SK-N-SH (cell line): ENCODE measurements around the gene EFNB2.

Experiments
- ELF1 ChIP-seq: IDR thresholded peaks from 2 replicates; pipeline ENCODE4 v1.4.0; 2012
- GABPA ChIP-seq: IDR thresholded peaks from 2 replicates; pipeline ENCODE4 v1.4.0; 2012; ENCODE audit warnings: low read depth, mild to moderate bottlenecking
- SMC3 ChIP-seq: IDR thresholded peaks from 2 replicates; pipeline ENCODE4 v1.6.1; 2012; ENCODE audit warnings: low read depth, low read length, improper control_type of control experiment
- ZBTB33 ChIP-seq: IDR thresholded peaks from 2 replicates; pipeline ENCODE4 v1.4.0; 2012; ENCODE audit warnings: low read depth, borderline replicate concordance
- TF ChIP-seq, protein P1 (sequence below): fragments of 150-350 bp; IDR thresholded peaks from 2 replicates; pipeline ENCODE4 v1.6.1; 2017; ENCODE audit warnings: antibody characterized with exemption, low read length, low read depth, borderline replicate concordance
- TF ChIP-seq, protein P2 (sequence below): fragments of 200-600 bp; sonication (generic); IDR thresholded peaks from 2 replicates; pipeline ENCODE4 v1.6.1; 2017; ENCODE audit warnings: antibody characterized with exemption, mild to moderate bottlenecking, moderate library complexity

GRCh38 chr13:106537521-106537920 is 2.1 kb upstream of the EFNB2 start:
- TF ChIP-seq, protein P1, sequence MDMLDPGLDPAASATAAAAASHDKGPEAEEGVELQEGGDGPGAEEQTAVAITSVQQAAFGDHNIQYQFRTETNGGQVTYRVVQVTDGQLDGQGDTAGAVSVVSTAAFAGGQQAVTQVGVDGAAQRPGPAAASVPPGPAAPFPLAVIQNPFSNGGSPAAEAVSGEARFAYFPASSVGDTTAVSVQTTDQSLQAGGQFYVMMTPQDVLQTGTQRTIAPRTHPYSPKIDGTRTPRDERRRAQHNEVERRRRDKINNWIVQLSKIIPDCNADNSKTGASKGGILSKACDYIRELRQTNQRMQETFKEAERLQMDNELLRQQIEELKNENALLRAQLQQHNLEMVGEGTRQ = no peak
- TF ChIP-seq ZBTB33 (no peak), SMC3 (no peak), GABPA (no peak), ELF1 (no peak)
- TF ChIP-seq, protein P2, sequence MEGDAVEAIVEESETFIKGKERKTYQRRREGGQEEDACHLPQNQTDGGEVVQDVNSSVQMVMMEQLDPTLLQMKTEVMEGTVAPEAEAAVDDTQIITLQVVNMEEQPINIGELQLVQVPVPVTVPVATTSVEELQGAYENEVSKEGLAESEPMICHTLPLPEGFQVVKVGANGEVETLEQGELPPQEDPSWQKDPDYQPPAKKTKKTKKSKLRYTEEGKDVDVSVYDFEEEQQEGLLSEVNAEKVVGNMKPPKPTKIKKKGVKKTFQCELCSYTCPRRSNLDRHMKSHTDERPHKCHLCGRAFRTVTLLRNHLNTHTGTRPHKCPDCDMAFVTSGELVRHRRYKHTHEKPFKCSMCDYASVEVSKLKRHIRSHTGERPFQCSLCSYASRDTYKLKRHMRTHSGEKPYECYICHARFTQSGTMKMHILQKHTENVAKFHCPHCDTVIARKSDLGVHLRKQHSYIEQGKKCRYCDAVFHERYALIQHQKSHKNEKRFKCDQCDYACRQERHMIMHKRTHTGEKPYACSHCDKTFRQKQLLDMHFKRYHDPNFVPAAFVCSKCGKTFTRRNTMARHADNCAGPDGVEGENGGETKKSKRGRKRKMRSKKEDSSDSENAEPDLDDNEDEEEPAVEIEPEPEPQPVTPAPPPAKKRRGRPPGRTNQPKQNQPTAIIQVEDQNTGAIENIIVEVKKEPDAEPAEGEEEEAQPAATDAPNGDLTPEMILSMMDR = no peak
